ENCODE data around the gene ETNK2.

- TF ChIP-seq PKNOX1 (IDR thresholded peaks at IDR 0.05) (no peak), ARNT (IDR thresholded peaks at IDR 0.05) (no peak), SP1 (IDR thresholded peaks at IDR 0.05) (no peak), L3MBTL2 (conservative IDR thresholded peaks at IDR 0.05) (no peak), ZNF384 (IDR thresholded peaks at IDR 0.05) (no peak)
These were observed 26.0 kb downstream of the ETNK2 start for GRCh38 chr1:204125759-204126351.

Data from HEK293T (cell line).